ENCODE results near the gene TMEM254. TPM values are rescaled to one million over a fixed set of nuclear protein-coding genes. Genes with fewer than 3 reads are reported as not detected.

Gene TMEM254
- total RNA-seq, 6 experiments from 2014 or later, result 18.1 to 33.7 (median 30.8) TPM

GRCh38 chr10:80141696-80142460 is 63.4 kb downstream of the TMEM254 start:
- intact Hi-C loops (cut with DNase I), result loop anchor here in 1 of 2 donors (5.0 kb wide), 1 partner anchor 80 kb away; no protein-coding TSS in a partner anchor
- no peak overlapping the region for H3K27ac ChIP-seq
- no peak for TF ChIP-seq POLR2A (IDR thresholded peaks at IDR 0.05)
- TF ChIP-seq, protein P1, sequence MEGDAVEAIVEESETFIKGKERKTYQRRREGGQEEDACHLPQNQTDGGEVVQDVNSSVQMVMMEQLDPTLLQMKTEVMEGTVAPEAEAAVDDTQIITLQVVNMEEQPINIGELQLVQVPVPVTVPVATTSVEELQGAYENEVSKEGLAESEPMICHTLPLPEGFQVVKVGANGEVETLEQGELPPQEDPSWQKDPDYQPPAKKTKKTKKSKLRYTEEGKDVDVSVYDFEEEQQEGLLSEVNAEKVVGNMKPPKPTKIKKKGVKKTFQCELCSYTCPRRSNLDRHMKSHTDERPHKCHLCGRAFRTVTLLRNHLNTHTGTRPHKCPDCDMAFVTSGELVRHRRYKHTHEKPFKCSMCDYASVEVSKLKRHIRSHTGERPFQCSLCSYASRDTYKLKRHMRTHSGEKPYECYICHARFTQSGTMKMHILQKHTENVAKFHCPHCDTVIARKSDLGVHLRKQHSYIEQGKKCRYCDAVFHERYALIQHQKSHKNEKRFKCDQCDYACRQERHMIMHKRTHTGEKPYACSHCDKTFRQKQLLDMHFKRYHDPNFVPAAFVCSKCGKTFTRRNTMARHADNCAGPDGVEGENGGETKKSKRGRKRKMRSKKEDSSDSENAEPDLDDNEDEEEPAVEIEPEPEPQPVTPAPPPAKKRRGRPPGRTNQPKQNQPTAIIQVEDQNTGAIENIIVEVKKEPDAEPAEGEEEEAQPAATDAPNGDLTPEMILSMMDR (IDR thresholded peaks at IDR 0.05), result no peak

More at GRCh38 chr10:80141696-80142460, 63.4 kb downstream of the TMEM254 start:
- 40% methylated on average over 14 of the region's 19 CpGs for WGBS (ENCODE audit: insufficient coverage, low coverage, low lambda C conversion rate, missing lambda C conversion rate)
- DNase-seq, result no peak
- Histone ChIP-seq H3K9me3 (no peaks in the 10 kb centered on the region), H3K4me1 (peaks cover 0 to 10% (median 2%) of the 10 kb centered on the region in 4 donors), H3K4me3 (no peak overlapping the region), H3K27me3 (no peaks in the 10 kb centered on the region), H3K36me3 (no peaks in the 10 kb centered on the region)
- no peak for ATAC-seq

Other genes starting within 250 kb of the TMEM254 start
- under 1 TPM in 3 of 6 experiments, not detected in 3; 0.35 to 0.59 (median 0.51) TPM for gene SFTPD, start 129.6 kb upstream of the TMEM254 start, total RNA-seq
- gene PLAC9, start 54.1 kb downstream of the TMEM254 start, total RNA-seq, result 1 to 10 TPM in 4 of 6 experiments, under 1 TPM in 1, not detected in 1; 0.78 to 3.9 (median 2.2) TPM
- gene ANXA11, start 126.9 kb downstream of the TMEM254 start, total RNA-seq, result 100 to 1,000 TPM in 1 of 6 experiments, 10 to 100 TPM in 5; 41.7 to 100 (median 55.6) TPM
- 1,000 to 10,000 TPM in 2 of 6 experiments, 100 to 1,000 TPM in 4; 430 to 1,200 (median 741) TPM for gene MAT1A, start 211.0 kb downstream of the TMEM254 start, total RNA-seq

Measured in right lobe of liver (tissue), 6 donors.